CD4-positive, alpha-beta T cell treated with Interleukin-1 beta for 1 hour (primary cell): ENCODE measurements around the gene ZNF804B.

Experiments used
- DNase-seq, 2 donors: peaks; one replicate each; pipeline ENCODE4 v3.0.0-alpha.2; 2020 to 2022

Gene ZNF804B

DNA sequence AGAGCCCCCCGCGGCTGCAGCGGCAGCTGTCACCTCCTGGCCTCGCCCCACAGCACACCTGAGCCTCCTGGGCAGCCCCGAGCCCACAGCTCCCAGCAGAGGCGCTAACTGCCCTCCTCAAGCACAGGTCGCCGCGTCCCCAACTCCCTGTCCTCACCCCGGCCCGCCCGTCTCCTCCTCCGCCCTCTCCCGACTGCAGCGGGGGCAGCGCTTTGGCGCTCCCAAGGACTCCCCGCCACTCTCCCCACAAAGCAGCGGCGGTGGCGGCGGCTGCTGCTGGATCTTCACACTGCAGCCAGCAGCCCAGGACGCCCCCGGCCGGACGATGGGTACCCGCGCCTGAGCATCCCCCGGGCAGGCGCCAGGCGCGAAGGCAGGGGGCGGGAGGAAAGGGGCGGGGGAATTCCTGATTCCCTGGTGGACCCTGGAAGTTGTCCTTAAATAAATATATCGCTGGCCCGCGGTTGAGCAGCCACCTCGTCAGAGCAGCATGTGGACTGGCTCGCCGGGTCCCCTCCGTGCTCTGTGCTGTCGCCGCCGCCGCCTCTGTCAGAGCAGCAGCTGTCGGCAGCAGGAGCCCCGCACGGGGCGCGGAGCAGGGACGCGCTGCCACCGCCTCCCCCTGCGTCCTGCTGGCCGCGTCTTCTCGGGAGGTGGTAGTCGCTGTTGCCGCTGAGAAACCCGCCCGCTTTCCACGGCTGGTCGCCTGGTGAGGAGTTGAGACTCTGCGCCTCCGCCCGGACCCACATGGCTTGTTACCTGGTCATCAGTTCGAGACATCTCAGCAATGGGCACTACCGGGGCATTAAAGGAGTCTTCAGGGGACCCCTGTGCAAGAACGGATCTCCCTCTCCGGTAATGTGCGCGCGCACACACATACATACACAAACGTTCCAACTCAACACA lies at the start of gene ZNF804B:
Gene ZNF804B (plus strand): TSS at position 471 of the 906 bp plus-strand sequence. CDS start 277 bp downstream, at position 748.
- no peak for DNase-seq

DNA sequence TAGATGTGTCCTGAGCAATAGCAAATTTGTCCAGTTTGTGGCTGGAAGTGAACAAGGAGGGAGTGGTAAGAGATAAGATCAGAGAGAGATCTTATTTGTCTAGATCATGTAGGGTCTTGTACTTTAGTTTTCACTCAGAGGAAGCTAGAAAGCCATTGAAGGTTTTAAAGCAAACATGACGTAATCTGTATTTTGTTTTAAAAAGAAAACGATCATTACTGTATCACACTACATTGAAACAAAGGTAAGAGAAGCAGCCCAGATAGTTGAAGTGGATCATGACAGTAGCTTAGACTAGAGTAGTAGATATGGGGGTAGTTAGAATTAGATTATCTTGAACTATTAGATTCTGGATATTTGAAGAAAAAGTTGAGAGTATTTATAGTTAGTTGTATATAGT lies 23.6 kb upstream of the ZNF804B start:
- no peak for DNase-seq

DNA sequence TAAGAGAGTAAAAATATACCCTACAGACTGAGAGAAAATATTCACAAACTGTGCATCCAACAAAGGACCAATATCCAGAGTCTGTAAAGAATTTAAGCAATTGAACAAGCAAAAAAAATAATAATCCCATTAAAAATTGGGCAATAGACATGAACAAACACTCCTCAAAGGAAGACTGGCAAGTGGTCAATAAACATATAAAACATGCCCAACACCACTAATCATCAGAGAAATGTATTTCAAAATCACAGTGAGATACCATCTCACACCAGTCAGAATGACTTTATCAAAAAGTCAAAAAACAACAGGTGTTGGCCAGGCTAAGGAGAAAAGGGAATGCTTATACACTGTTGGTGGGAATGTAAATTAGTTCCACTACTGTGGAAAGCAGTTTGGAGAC lies 21.9 kb upstream of the ZNF804B start:
- no peak for DNase-seq

DNA sequence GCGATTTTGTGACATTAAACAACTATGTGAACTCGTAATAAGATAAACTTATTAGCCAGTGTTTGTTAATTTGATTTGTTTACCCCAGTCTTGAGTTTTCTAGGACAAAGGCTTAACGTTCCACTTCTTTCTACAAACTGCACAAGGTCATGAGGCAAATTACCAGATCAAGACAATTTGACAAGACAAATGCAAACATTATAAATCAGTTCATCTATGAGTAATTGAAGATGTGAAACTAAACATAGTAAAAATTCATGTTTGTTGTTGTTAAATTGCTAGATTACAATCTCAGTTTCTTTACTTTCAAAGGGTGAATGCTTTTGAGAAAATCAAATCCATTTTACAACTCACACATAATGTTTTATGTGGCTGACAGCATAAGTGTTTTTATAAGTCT lies 13.4 kb upstream of the ZNF804B start:
- no peak for DNase-seq

DNA sequence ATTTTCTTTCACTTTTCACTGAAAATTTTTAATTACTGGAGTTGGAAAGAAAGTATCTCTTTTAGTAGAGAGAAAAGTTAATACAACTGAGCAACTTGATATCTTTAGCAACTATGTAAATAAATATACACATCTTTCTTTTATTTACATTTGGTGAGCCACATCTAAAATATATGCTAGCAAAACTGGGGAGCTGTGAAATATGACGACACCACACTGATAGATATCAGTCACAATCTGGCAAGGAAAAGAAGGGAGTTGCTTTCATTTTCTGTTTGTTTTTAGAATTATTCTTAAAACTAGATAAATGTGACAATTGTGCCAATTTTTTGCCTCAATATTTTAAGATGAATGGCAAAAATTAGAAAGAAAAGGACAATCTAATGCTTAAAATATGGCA lies 2.7 kb upstream of the ZNF804B start:
- no peak for DNase-seq

DNA sequence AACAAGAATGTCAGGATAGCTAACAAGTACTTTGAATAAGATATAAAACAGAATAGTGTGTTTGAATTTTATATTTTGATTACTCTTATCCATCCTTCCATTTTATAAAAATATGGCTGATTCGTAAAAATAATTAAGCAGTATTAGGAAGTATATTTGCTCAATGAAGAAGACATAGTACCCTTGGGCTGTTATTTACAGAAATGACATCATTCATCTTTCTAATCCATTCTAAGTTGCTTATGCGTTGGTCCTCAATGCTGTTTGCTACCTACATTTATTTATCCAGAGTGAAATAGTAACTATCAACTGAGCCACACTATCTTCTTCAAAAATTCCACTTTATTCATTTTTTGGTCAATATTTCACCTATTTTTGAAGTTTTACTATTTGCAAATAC lies 2.1 kb upstream of the ZNF804B start:
- no peak for DNase-seq

DNA sequence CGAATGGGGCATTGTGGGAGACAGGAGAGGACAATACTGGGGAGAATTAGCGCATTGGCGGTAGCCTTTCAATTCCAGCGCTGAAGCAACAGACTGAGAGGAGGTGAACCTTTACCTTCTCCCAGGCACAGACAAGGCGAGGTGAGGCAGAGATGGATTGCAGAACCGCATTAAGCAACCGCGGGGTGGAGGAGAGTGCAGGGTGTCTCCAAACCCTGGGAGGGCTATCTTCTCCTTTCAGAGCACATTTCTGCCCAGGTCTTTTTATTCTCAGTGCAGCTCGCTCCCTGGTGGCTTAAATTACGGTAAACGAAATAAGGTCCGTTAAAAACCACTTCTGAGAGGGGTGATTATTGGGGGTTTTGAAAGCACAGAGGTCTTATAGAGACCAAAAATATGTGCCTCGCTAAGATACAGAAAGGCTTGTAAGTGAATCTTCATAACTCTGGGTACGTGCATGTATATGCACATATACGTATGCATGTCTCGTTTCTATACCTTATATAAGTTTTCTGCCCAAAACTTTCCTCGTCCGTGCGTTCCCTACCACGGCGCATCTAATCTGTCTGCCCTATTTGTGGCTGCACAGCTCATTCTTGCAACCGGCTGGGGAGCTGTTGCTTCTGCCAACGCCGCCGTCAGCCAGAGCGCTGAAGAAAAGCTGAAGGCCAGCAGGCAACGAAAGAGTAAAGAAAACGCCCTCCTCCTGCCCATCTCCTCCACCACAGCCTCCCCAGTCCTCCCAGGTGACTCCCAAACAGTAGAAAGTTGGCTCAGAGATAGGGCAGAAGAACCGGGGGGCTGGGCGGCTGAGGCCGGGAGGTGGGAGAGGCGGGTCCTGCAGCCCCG lies 895 bp upstream of the ZNF804B start:
- no peak for DNase-seq

DNA sequence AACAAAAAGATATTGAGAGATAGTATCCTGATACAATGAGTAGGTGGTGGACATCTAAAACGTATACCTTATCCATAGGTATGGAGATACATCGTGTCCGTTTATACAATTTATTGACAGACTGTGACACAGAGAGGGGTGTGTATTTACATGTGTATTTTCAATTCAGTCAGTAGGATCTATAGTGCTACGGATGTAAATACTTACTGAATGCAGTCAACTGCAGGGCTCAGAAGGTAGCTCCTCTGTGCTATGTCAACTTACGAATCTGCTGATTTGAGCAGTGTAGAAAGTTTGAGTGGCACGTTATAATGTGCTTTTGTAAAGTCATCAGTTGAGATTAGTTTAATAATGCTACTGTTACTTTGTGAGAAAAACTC lies 626 bp downstream of the ZNF804B start:
- no peak for DNase-seq

DNA sequence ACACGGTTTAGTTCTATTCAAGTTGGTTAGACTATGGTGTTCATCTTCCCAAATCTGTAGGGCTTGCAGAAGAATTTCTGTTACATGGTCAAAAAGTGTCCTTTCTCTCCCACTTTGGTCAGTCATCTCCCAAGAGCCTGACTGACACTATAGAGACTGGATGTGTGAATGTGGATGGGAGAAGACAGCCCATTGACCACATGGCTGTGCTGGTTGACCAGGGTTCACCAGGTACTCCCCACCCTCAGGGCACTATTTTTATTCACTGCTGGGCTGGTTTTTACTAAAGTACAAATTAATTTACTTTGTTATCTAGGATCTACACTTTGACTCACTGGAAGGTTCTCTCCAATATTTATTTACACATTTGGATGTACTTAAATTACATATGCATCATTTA lies 2.3 kb downstream of the ZNF804B start:
- DNase-seq = no peak

DNA sequence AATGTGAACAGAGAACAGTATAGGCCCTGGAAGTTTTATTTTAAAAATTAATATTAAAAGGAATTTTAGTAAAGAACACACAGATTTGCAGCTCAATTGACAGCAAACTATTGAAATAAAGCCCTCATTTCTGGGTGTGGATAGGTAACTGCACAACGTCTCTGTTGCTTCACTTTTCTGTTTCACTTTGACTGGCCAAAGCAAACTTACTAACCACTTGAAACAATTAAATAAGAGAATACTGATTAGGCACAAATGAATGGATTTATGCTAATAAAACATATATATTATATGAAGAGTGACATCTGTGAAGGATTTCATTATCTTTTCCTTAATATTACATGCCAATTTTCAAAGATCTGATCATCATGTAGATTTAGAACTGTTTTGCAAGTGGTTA lies 11.9 kb downstream of the ZNF804B start:
- DNase-seq = no peak

DNA sequence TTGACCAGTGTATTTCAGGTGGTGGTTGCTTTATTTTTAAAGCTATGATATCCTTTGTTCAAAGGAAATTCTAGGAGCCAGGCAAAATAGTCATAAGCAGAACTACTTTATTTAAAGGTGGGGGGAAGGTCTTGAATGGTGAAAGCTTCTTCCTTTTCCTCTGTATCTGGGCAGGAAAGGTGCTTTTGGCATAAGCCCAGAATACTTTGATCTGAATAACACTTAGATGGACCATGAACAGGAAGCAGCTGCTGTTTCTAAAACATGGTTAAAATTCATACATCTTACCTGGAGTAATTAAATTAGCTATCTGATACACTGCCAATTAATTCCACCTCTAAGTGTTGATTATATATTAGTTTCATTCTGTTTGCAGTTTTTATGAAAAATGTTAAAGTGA lies 13.3 kb downstream of the ZNF804B start:
- DNase-seq = no peak

DNA sequence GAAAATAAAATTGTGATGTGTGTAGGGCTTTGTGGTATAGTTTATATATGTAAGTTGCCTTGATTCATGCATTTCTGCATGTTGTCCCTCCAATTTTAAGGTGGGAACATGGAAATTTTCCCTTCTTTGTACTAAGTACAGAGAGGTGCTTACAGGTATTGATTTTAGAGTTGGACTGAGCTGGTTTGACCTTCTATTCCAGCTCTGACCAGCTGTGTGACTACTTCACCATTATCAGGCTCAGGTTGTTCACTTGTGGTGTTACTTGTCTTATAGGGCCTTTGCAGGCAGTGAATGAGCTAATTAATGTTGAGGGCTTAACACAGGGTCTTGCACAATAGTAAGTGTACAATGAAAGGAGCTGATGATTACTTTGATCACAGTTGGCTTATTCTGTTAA lies 16.3 kb downstream of the ZNF804B start:
- DNase-seq = no peak

DNA sequence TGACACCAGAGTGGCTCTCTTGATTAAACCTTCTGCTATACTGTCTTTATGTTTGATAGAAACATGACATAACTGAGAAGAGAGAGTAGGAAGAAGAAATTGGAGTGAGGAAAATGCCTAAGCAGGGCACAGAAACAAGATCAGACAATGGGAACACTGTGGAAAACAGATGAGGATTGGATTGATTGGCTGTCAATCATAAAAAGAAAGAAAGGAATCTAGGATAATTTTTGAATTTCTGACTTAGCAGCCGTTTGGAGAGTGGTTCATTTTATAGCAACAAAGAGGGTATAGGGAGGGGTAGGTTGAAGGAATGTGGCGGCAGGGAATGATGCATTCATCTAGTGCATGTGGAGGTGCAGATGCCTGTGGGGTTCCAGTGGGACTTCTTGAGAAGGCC lies 28.3 kb downstream of the ZNF804B start:
- DNase-seq = no peak

DNA sequence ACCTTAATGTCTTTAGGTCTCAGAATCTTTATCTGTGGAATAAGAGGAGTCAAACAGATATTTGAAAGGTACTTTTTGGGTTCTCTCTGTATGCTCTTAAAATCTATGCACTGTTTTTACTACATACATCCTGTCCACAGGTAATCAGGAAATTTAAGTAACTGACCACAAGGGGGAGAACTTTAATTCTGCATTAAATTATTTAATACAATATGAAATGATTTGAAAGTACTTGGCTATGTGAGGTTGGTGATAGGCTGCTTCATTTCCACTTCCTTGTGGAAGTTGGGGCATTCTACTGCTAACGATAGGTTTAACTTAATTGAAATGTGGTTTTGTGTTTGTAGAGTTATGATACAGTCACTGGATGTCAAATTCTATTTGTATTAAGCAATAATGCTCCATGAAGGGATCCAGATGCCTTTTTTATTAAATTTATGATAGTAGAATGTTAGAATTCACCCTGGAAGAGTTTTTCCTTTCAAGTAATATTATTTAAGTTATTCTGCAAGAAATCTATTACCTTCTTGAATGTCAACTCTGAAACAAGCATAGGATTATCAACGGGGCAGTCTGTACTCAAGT lies 30.1 kb downstream of the ZNF804B start:
- peak in 1 of 2 donors; percentile 22 for DNase-seq

DNA sequence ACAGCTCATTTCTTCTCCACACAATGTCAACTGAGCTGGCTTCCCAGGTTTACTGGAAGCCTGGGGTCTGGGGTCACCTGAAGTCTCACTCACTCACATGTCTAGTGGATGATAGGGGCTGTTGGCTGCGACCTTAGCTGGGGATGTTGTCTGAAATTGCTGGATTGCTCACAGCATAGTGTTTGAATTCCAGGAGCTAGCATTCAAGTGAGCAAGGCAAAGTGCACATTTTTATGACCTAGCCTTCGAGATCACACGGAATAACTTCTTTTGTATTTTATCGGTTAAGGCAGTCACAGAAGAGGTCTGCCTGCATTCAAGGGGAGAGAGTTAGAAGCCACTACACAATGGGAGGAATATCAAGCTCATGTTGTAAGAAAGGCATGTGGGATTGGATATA lies 32.4 kb downstream of the ZNF804B start:
- DNase-seq = no peak

DNA sequence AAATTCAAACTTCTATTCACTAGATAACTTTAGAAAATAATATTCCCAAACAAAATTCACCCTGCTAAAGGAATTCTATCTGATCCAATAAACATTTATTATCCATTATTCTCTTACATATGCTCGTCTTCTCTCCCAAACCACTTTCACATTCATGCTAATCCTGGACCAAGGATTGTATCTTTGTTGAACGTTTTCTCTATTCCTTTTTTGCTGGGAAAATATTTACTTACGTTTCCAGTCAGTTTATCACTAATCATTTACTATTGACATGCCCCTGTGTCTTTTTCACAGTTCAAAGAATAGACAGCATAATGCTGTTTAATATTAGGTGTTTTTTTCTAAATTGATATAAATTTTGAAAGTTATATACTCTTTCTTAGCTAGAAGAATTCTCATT lies 32.9 kb downstream of the ZNF804B start:
- no peak for DNase-seq

DNA sequence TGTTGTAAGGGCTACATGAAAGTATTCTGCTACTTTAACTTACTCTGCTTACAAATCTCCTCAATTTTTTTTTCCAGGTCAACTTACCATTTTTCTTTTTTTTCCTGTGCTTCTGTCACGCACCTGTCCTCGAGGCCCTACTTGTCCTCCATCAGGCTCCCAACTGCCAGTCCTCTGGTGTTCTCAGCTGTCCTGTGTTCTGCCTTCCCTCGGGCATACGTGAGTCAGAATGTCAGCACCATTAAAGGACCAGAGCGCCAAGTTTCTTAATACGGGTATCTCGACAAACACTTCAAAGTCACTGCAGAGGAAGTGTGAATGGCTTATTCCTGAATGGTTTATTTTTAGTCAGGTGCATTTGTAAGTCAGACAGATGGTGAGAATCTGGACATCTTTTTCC lies 36.1 kb downstream of the ZNF804B start, which contains the start of gene TEX47:
Gene TEX47 (minus strand): TSS at position 185 of the 400 bp plus-strand sequence. CDS start 795 bp downstream, outside the sequence.
- DNase-seq = no peak

DNA sequence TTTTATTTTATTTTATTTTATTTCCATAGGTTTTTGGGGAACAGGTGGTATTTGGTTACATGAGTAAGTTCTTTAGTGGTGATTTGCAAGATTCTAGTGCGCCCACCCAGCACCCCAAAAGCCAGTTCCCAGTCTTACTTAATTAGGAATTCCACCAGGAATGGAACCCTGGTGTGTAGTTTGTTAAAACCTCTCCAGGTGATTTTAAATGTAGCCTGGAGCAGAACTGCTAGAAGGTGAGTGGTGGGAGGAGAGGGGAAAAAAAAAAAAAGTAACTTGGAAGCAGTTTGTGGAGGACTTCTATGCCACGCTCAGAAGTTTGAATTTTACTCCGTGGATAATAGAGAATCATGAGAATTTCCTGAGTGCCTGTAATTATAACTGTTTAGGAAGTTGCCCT lies 41.5 kb downstream of the ZNF804B start:
- DNase-seq = no peak

DNA sequence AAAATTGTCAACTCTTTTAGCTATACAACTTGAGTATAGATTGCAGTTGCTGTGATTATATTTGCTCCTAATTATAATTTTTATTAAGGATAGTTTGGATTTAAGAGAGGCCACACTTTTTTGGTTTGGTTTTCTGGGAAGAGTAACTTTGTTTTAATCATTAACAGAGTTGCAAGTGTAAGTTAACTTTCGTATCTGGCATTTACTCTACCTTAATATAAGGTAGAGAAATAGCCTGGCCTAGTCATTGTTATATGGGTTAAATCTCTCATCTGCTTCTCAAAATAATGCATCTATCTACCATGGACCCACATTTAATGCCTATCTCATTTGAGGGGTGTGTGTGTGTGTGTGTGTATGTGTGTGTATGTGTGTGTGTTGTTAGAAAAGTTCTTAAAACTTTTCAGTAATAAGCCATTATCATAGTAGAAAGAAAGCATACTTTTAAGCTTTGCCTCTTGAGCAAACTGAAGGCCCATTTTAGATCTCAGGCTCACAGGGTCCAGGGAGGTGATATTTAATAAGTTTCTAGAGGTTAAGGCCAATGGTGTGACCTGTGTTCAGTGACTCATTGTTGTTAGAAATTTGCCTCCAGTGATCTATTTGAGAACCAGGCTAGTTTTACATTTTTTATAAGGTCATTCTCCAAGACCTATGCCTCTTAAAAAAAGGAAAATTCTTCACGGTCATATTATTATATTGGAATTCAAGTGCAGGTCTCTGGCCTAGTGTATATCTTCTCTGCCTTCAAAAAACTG lies 47.0 kb downstream of the ZNF804B start:
- no peak for DNase-seq

DNA sequence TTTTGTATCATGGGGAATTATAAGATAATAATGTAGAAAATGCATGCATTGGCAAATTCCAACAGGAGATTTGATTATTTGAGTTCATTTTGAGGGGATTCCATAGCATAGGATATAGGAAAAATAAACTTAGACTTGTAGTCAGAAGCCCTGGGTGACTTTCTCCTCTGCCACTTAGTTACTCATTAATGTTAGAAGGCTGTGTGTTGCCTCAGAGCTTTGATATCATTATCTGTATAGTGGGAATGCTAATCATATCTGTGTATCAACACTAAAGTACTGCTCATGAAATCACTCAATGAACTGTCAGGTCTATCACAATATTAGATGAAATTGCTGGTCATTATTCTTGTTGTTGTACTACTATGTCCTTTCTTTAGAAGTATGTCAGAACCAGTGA lies 59.1 kb downstream of the ZNF804B start:
- DNase-seq = no peak

DNA sequence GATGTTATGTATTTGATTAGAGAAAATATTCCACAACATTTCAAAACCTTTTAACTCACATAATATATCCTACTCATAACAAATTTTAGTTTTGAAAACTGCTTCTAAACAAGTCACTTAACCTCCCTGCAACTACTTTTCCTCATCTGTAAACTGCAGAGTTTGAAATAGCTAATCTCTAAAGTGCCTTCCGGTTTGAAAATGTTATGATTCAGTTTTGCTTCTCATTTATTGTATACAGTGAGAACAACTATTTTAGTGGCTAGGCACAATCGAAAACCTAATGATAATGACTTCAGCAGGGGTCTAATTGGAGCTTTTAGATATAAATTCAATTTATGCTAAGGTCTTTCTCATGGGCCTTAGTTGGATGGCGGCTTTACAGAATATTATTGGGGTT lies 66.7 kb downstream of the ZNF804B start:
- no peak for DNase-seq

DNA sequence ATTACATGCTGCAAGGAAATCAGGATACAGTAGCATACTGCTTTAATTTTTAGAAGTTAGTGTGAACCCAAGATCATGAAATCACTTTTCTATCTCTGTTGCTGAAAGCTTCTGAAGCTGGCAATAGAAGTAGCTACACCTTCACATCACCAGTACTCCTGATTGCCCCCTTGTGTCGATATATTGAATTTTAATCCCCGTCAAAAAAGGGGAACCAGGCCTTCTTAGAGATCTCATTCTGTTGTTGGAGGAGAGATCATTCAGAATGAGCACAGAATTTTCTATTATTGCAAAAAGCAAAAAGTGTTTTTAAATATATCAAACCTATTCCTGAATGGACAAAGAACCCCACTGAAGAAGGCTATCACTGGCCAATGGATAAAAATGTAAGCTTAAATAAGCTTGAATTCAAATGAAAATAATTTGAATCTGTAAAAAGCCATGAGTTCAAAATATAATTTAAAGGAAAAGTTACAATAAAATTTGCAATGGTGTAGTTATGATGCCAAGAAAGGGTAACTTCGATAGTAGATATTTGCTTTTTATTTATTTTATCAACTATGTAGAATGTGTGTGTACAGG lies 75.7 kb downstream of the ZNF804B start:
- peak in 1 of 2 donors; percentile 4 for DNase-seq
